ENCODE results near the gene TNFRSF11A.

The TNFRSF11A gene

DNA sequence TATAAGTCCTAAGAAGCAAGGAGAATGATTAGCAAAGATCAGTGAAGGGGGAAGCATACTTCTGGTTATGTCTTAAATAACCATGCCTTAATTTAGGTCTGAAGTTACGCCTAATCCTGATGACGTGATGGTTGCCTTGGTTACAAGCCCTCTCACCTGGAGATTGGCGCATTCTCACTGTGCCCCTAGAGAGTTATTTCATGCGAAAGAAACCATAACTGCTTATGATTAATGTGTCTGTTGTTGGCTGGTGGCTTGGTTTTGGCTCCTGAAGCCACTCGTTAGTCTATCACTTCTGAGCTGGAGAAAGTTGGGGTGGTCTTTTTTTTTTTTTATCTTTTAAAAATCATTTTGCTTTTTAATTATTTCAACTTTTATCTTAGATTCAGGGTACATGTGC, 47.0 kb downstream of the TNFRSF11A start:
- TF ChIP-seq, protein P1, sequence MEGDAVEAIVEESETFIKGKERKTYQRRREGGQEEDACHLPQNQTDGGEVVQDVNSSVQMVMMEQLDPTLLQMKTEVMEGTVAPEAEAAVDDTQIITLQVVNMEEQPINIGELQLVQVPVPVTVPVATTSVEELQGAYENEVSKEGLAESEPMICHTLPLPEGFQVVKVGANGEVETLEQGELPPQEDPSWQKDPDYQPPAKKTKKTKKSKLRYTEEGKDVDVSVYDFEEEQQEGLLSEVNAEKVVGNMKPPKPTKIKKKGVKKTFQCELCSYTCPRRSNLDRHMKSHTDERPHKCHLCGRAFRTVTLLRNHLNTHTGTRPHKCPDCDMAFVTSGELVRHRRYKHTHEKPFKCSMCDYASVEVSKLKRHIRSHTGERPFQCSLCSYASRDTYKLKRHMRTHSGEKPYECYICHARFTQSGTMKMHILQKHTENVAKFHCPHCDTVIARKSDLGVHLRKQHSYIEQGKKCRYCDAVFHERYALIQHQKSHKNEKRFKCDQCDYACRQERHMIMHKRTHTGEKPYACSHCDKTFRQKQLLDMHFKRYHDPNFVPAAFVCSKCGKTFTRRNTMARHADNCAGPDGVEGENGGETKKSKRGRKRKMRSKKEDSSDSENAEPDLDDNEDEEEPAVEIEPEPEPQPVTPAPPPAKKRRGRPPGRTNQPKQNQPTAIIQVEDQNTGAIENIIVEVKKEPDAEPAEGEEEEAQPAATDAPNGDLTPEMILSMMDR (IDR thresholded peaks at IDR 0.05; ENCODE audit: low read depth, low read length, missing control alignments), result no peak
- H3K4me3 ChIP-seq (replicated peaks; ENCODE audit: low read depth, low read length), result no peak overlapping the region
- no peak for DNase-seq (ENCODE audit: extremely low read depth, low read depth)

DNA sequence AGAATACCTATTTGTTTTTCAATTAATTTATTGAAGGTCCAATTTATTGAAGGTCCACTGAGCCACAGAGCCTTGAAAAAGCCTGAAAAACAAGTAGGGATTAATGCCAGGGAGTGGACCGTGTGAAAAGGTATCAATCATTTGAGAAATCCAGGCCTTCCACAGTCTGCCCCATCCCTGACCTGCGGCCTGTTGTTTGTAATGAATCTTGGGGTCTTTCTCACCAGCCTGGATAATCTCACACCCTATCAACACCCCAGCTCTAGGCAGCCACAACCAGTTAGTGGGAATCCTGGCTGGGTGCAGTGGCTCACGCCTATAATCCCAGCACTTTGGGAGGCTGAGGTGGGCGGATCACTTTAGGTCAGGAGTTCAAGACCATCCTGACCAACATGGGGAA, 47.8 kb downstream of the TNFRSF11A start:
- no peak overlapping the region for H3K4me3 ChIP-seq (replicated peaks; ENCODE audit: low read depth, low read length)
- TF ChIP-seq, protein P1 (IDR thresholded peaks at IDR 0.05; ENCODE audit: low read depth, low read length, missing control alignments), result no peak
- no peak for DNase-seq (ENCODE audit: extremely low read depth, low read depth)

DNA sequence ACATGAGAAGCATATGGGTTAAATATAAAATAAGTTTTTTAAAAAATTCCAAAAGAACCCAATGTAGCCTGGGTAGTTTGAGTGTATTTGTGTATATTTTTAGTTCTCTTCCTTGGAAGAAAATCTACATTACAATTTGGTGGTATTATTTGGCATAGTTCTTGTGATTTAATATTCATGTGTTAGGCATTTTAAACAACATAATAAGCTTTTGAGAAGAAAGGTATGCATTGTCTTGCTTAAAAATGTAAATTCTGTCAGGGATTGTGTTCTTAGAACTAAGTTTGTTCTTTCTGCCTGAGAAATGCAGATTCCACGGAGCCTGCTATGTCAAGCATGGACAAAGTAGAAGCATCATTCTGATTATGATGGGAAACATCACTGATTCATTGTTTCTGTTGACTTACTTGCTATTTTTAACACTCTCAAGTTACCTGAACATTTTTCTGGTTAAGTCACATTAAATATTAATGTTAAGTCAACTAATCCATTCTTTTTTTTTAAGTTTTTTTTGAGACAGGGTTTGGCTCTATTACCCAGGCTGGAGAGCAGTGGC, 49.4 kb downstream of the TNFRSF11A start:
- no peak for DNase-seq (ENCODE audit: extremely low read depth, low read depth)
- TF ChIP-seq, protein P1 (IDR thresholded peaks at IDR 0.05; ENCODE audit: low read depth, low read length, missing control alignments), result no peak
- no peak overlapping the region for H3K4me3 ChIP-seq (replicated peaks; ENCODE audit: low read depth, low read length)

DNA sequence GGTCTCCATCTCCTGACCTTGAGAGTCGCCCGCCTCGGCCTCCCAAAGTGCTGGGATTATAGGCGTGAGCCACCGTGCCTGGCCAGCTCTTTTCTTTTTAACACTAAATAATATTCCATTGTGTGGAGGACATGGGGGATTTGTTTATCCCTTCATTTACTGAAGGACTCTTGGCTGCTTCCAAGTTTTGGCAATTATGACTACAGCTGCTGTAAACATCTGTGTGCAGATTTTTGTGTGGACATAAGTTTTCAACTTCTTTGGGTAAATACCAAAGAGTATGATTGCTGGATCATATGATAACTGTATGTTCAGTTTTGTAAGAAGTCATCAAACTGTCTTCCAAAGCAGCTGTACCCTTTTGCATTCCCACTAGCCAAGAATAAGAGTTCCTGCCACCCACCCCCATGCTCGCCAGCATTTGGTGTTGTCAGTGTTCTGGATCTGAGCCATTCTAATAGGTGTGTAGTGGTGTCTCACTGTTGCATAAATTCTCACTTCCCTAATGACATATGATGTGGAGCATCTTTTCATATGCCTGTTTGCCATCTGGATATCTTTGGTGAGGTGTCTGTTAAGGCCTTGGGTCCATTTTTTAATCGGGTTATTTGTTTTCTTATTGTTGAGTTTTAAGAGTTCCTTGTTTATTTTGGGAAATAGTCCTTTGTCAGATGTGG, 52.2 kb downstream of the TNFRSF11A start:
- TF ChIP-seq, protein P1 (IDR thresholded peaks at IDR 0.05; ENCODE audit: low read depth, low read length, missing control alignments), result no peak
- no peak overlapping the region for H3K4me3 ChIP-seq (replicated peaks; ENCODE audit: low read depth, low read length)
- no peak for DNase-seq (ENCODE audit: extremely low read depth, low read depth)

DNA sequence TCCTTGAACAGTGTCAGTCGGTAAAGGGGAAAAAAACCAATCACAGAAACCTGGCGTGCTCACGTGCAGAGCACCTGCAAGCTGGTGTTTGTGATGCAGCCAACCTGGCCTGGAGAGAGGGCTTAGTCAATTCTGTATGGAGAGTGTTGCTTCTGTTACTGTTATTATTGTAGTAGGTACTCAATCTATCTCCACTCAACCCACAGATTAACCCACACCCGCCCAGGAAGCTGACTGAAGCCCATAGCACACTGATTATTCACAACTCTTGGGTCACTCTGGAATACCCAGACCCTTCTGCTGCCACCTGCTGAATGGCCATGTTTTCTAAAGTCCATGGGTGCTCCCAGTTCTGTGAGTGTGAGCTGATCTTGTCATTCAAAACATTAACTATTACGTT, 53.9 kb downstream of the TNFRSF11A start:
- no peak overlapping the region for H3K4me3 ChIP-seq (replicated peaks; ENCODE audit: low read depth, low read length)
- TF ChIP-seq, protein P1 (IDR thresholded peaks at IDR 0.05; ENCODE audit: low read depth, low read length, missing control alignments), result no peak
- no peak for DNase-seq (ENCODE audit: extremely low read depth, low read depth)

DNA sequence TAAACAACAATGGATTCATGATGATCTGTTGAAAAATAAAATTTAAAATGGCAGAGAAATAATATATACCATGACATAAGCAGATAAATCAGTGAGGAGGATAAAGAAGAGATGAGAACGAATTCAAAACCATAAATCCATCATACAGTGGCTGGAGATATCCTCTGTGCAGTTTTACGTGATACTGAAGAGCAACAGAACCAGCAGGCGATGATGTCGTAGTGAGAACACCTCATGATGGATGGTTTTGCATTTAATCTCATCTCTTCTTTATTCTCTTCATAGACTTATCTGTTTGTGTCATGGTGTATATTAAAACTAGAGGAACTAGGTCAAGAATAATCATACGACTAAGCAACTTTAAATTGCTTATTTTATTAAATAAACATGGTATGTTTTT, 56.3 kb downstream of the TNFRSF11A start:
- TF ChIP-seq, protein P1 (IDR thresholded peaks at IDR 0.05; ENCODE audit: low read depth, low read length, missing control alignments), result no peak
- no peak overlapping the region for H3K4me3 ChIP-seq (replicated peaks; ENCODE audit: low read depth, low read length)
- DNase-seq (ENCODE audit: extremely low read depth, low read depth), result no peak

All from HFF-Myc (cell line).